K562 (cell line): ENCODE measurements around the gene ZNF335.

Source experiments
- ARID3A ChIP-seq: IDR thresholded peaks from 2 replicates; pipeline ENCODE4 v1.6.1; 2012; ENCODE audit warnings: low read depth, low read length, improper control_type of control experiment, borderline replicate concordance
- CREB5 ChIP-seq: fragments of 250-450 bp; sonication (Bioruptor Pico); IDR thresholded peaks from 2 replicates; pipeline ENCODE4 v1.5.0; 2020; ENCODE audit warnings: mild to moderate bottlenecking
- HLTF ChIP-seq: fragments of 450-650 bp; IDR thresholded peaks from 2 replicates; pipeline ENCODE4 v1.6.1; 2016
- HNRNPK ChIP-seq: fragments of 200-400 bp; formaldehyde crosslinking; IDR thresholded peaks from one replicate; pipeline ENCODE4 v1.6.1; 2018; ENCODE audit warnings: mild to moderate bottlenecking, low read depth, low read length; ENCODE audit not compliant: poor library complexity, severe bottlenecking
- MED1 ChIP-seq: sonication (generic); formaldehyde crosslinking; IDR thresholded peaks from 2 replicates; pipeline ENCODE4 v1.8.1; 2023; ENCODE audit warnings: missing genetic modification reagents, borderline replicate concordance
- POLR2A ChIP-seq: fragments of 450-650 bp; conservative IDR thresholded peaks from 2 replicates; pipeline ENCODE4 v1.6.1; 2016
- REST ChIP-seq, 2 experiments: fragments of 450-650 bp; formaldehyde crosslinking in 1 of 2; IDR thresholded peaks; 2 replicates each; pipeline versions ENCODE4 v1.4.0 to v1.6.1; 2014 to 2020; ENCODE audit warnings: mild to moderate bottlenecking in 2 of 2, borderline replicate concordance in 1 of 2, low read depth in 1 of 2
- SMARCC2 ChIP-seq: fragments of 450-650 bp; IDR thresholded peaks from 2 replicates; pipeline ENCODE4 v1.6.1; 2017; ENCODE audit warnings: antibody characterized with exemption, moderate library complexity, mild to moderate bottlenecking, low read depth
- ZNF408 ChIP-seq: fragments of 250-450 bp; sonication (Bioruptor Pico); IDR thresholded peaks from 2 replicates; pipeline ENCODE4 v1.4.0; 2020; ENCODE audit warnings: low read depth, mild to moderate bottlenecking, moderate library complexity
- TF ChIP-seq, protein P1 (sequence below), 2 experiments: fragments of 150-350 bp in 1 of 2; IDR thresholded peaks; 2 replicates each; pipeline ENCODE4 v1.6.1; 2012 to 2016; ENCODE audit warnings: low read depth in 2 of 2, low read length in 2 of 2, mild to moderate bottlenecking in 1 of 2, moderate library complexity in 1 of 2
- TF ChIP-seq, protein P2 (sequence below), 2 experiments: IDR thresholded peaks in 1 of 2; conservative IDR thresholded peaks in 1 of 2; 2 replicates each; pipeline ENCODE4 v1.6.1; 2016; ENCODE audit warnings: low read depth in 2 of 2, mild to moderate bottlenecking in 1 of 2, missing compliant biosample characterization in 1 of 2, missing genetic modification characterization in 1 of 2, moderate library complexity in 1 of 2
- TF ChIP-seq, protein P3 (sequence below): fragments of 450-650 bp; IDR thresholded peaks from 2 replicates; pipeline ENCODE4 v1.6.1; 2017; ENCODE audit warnings: mild to moderate bottlenecking, moderate library complexity

- no peak for TF ChIP-seq CREB5
- no peak for TF ChIP-seq POLR2A
- TF ChIP-seq ARID3A: no peak
- no peak for TF ChIP-seq MED1 (CRISPR knock-in tag)
- no peak for TF ChIP-seq HNRNPK
- TF ChIP-seq ZNF408: no peak
- TF ChIP-seq, protein P1, sequence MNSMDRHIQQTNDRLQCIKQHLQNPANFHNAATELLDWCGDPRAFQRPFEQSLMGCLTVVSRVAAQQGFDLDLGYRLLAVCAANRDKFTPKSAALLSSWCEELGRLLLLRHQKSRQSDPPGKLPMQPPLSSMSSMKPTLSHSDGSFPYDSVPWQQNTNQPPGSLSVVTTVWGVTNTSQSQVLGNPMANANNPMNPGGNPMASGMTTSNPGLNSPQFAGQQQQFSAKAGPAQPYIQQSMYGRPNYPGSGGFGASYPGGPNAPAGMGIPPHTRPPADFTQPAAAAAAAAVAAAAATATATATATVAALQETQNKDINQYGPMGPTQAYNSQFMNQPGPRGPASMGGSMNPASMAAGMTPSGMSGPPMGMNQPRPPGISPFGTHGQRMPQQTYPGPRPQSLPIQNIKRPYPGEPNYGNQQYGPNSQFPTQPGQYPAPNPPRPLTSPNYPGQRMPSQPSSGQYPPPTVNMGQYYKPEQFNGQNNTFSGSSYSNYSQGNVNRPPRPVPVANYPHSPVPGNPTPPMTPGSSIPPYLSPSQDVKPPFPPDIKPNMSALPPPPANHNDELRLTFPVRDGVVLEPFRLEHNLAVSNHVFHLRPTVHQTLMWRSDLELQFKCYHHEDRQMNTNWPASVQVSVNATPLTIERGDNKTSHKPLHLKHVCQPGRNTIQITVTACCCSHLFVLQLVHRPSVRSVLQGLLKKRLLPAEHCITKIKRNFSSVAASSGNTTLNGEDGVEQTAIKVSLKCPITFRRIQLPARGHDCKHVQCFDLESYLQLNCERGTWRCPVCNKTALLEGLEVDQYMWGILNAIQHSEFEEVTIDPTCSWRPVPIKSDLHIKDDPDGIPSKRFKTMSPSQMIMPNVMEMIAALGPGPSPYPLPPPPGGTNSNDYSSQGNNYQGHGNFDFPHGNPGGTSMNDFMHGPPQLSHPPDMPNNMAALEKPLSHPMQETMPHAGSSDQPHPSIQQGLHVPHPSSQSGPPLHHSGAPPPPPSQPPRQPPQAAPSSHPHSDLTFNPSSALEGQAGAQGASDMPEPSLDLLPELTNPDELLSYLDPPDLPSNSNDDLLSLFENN (IDR thresholded peaks at IDR 0.05; ENCODE audit: low read depth in 2 of 2, low read length in 2 of 2): no peak
- peak; percentile 13; the same call in 1 of the 2 replicates for TF ChIP-seq REST (IDR thresholded peaks at IDR 0.05; ENCODE audit: borderline replicate concordance)
- no peak for TF ChIP-seq REST (CRISPR knock-in tag; IDR thresholded peaks at IDR 0.05; ENCODE audit: low read depth)
- TF ChIP-seq SMARCC2: no peak
- no peak for TF ChIP-seq HLTF
- TF ChIP-seq, protein P2, sequence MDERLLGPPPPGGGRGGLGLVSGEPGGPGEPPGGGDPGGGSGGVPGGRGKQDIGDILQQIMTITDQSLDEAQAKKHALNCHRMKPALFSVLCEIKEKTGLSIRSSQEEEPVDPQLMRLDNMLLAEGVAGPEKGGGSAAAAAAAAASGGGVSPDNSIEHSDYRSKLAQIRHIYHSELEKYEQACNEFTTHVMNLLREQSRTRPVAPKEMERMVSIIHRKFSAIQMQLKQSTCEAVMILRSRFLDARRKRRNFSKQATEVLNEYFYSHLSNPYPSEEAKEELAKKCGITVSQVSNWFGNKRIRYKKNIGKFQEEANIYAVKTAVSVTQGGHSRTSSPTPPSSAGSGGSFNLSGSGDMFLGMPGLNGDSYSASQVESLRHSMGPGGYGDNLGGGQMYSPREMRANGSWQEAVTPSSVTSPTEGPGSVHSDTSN (CRISPR knock-in tag; IDR thresholded peaks at IDR 0.05; ENCODE audit: low read depth): no peak
- TF ChIP-seq, protein P2 (tag; conservative IDR thresholded peaks at IDR 0.05; ENCODE audit: low read depth): no peak
- TF ChIP-seq, protein P3, sequence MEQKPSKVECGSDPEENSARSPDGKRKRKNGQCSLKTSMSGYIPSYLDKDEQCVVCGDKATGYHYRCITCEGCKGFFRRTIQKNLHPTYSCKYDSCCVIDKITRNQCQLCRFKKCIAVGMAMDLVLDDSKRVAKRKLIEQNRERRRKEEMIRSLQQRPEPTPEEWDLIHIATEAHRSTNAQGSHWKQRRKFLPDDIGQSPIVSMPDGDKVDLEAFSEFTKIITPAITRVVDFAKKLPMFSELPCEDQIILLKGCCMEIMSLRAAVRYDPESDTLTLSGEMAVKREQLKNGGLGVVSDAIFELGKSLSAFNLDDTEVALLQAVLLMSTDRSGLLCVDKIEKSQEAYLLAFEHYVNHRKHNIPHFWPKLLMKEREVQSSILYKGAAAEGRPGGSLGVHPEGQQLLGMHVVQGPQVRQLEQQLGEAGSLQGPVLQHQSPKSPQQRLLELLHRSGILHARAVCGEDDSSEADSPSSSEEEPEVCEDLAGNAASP: no peak
These were observed 39.9 kb upstream of the ZNF335 start for GRCh38 chr20:46011631-46012482.
